CD1c-positive myeloid dendritic cell (primary cell): ENCODE results near the gene RBMS1.
"Not testable (repeated sequence)": the region's sequence is repeated elsewhere in the genome, so short reads cannot be mapped to it uniquely, and the experiment has no call there.

Source experiments
- DNase-seq: peaks from one replicate; pipeline ENCODE4 v3.0.0-alpha.2; 2016; ENCODE audit errors: extremely low spot score

Gene RBMS1

GRCh38 chr2:160501370-160501769 lies 7.8 kb upstream of the RBMS1 start:
- DNase-seq = no peak

- no peak for DNase-seq
These were observed 6.3 kb upstream of the RBMS1 start for GRCh38 chr2:160499865-160500264.

GRCh38 chr2:160498137-160498536 lies 4.5 kb upstream of the RBMS1 start:
- no peak for DNase-seq

GRCh38 chr2:160494201-160494644 lies 616 bp upstream of the RBMS1 start:
- no peak for DNase-seq

- peak; percentile 29 for DNase-seq
These were observed 993 bp downstream of the RBMS1 start for GRCh38 chr2:160492401-160493226.

- DNase-seq = peak; percentile 39
These were observed 1.7 kb downstream of the RBMS1 start for GRCh38 chr2:160491911-160492371.

GRCh38 chr2:160490733-160491685 lies 2.6 kb downstream of the RBMS1 start:
- DNase-seq = no peak

GRCh38 chr2:160489111-160489510 lies 4.5 kb downstream of the RBMS1 start:
- no peak for DNase-seq

GRCh38 chr2:160488289-160488688 lies 5.3 kb downstream of the RBMS1 start:
- DNase-seq = not testable (repeated sequence)

GRCh38 chr2:160486341-160486740 lies 7.3 kb downstream of the RBMS1 start:
- DNase-seq = no peak

GRCh38 chr2:160484859-160485520 lies 8.6 kb downstream of the RBMS1 start:
- no peak for DNase-seq

GRCh38 chr2:160482673-160483072 lies 10.9 kb downstream of the RBMS1 start:
- DNase-seq = no peak

- DNase-seq = no peak
These were observed 14.3 kb downstream of the RBMS1 start for GRCh38 chr2:160479269-160479668.

- DNase-seq = no peak
These were observed 14.9 kb downstream of the RBMS1 start for GRCh38 chr2:160478660-160479059.

- no peak for DNase-seq
These were observed 16.6 kb downstream of the RBMS1 start for GRCh38 chr2:160477032-160477431.

GRCh38 chr2:160474891-160475787 lies 18.5 kb downstream of the RBMS1 start:
- no peak for DNase-seq

- no peak for DNase-seq
These were observed 19.3 kb downstream of the RBMS1 start for GRCh38 chr2:160474319-160474645.

- DNase-seq = no peak
These were observed 19.9 kb downstream of the RBMS1 start for GRCh38 chr2:160473468-160474318.

- DNase-seq = no peak
These were observed 20.8 kb downstream of the RBMS1 start for GRCh38 chr2:160472839-160473251.

- no peak for DNase-seq
These were observed 21.7 kb downstream of the RBMS1 start for GRCh38 chr2:160471950-160472349.
